ENCODE data around the gene DNAJB11. TPM values are rescaled to one million over a fixed set of nuclear protein-coding genes. Genes with fewer than 3 reads are reported as not detected.
"Not testable (repeated sequence)": the region's sequence is repeated elsewhere in the genome, so short reads cannot be mapped to it uniquely, and the experiment has no call there.

Gene DNAJB11
- total RNA-seq, 1 donor from 2014 or later: 24.0 TPM

DNA sequence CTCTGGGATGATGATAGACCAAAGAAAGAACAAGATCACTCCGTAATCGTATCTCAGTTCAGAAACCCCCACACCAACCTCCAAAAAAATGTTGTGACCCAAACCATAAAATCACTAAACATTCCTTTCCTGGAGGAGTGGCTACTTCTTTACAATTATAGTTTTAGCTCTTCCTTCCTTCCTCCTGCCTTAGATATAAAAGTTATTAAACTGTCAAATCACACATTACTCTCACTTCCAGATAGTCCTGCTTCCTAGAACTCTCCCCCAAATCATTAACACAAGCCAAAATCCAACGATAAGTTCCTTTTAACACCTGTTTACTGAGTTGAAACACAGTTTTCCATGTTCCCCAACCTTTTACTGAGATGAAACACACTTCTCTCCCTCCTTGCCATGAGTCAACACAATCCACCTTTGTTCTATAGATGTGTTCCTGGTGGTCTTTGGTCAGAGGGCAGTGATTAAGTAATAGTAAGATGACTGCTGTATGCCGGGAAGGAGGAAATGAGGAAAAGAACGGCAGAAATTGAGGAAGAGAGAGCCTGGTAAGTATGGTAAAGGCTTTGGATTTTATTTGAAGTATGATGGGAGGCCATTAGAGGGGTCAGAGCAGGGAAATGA is 18.0 kb upstream of the DNAJB11 start:
- ATAC-seq: no peak

- no peak for ATAC-seq
Observed at GRCh38 chr3:186564586-186564985, 5.9 kb upstream of the DNAJB11 start.

GRCh38 chr3:186566772-186567071 is 3.8 kb upstream of the DNAJB11 start:
- no peak for ATAC-seq

DNA sequence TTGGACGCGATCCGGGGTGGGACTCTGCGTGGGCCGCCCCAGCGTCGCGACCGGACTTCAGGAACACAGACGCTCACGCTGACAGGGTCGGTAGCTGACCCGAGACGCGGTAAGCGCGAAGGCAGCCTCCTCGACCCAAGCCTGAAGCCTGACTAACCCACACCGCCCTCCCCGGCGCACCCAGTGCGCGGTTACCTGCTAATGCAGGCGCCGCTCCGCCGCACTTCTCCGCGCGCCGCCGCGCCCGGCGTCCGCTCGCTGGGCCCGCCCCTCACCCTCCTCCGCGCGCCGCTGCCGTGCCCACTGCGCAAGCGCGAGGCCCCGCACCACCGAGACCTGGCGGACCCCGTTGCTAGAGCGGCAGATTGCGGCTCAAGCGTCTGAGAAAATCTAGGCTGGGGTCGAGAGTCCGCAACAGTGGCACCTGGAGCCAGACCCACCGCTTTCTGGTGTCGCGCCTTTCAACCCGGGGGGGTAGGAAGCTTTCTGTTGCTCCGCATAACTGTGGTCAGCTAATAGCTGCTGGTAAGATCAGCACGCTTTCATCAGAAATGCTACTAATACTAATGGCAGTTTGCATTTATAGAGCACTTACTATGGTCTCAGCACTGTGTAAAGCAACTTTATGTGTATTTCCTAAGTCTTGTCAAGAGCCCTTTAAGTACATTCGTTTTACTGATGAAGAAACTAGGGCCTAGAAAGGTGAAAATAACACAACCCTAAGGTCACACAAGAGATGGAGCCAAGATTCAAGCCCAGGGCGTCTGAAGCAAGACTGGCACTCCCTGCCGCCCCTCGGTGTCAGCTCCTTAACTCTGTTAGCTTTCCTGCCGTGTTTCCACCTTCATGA is 3.2 kb upstream of the DNAJB11 start, which contains the start of gene TBCCD1:
TSS of gene TBCCD1 (minus strand) at position 268 of the 850 bp plus-strand sequence. CDS start 3,010 bp downstream, outside the sequence.
- ATAC-seq: peak; percentile 85

GRCh38 chr3:186569361-186569760 is 1.2 kb upstream of the DNAJB11 start:
- not testable (repeated sequence) for ATAC-seq

GRCh38 chr3:186569779-186570095 is 783 bp upstream of the DNAJB11 start:
- no peak for ATAC-seq

DNA sequence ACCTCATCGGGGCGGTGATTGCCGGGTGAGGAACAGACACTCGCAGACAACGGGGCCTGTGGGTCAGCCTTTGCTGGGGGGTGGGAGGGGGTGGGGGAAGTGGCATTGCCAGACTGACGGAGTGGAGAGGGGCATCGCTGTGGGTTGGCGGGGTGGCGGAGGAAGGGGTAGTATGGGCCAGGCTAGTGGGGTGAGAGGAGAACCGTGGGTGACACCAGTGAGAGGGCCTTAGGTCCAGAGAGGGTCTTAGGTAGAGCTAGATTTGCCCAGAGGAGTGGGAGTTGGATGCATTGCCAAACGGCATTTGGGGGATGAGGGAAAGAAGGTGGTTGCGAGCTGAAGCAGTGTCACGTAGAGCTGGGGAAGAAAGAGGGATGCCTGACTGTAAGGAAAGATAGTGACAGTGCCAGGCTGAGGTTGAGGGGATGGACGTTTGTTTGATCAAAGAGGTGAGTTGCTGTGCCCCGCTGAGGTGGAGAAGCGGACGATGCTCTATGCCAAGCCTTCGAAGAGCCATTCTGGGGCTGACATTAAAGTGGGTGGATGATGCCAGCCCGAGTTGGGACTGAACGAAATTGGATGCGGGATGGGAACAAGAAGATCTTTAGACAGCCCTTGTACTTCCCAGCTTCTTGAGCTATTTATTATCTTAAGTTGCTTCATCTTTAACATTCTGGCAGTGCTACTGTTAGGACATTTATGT is 572 bp downstream of the DNAJB11 start:
- no peak for ATAC-seq

DNA sequence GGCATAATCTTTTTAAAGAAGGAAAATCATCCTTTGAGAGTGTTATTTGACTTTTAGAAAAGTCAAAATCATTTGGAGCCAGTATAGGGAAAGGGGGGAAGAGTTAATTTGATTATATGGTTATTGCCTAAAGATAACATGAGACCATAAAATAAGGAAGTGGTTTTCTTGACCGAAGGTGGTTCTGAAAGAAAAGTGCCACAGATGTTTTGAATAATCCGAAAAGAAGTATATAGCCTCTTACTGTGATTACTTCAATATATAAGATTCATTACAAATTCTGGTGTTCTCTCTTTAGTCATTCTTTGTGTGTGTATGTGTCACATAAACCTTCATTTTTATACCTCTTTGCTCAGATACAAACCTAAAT is 1.1 kb downstream of the DNAJB11 start:
- ATAC-seq: no peak

GRCh38 chr3:186577521-186577920 is 7.0 kb downstream of the DNAJB11 start:
- no peak for ATAC-seq

DNA sequence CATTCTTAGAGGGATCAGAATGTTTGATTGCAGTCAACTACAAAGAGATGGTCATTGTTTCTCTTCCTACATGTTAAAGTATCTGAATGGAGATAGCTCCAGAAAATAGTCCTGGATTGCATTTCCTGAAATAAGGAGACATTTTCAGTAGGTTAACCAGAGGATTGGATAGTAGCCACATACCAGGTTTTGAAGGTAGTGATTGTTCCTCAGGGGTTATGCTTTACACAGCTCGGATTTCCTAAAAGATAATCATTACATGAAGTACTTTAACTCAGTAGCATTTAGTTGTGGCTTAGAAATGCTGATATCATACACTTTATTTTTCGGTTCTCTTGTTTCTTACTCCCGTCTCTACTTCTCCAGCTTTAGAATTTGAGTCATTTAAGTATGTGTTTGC is 10.3 kb downstream of the DNAJB11 start:
- ATAC-seq: no peak

- ATAC-seq: no peak
Observed at GRCh38 chr3:186582541-186582940, 12.0 kb downstream of the DNAJB11 start.

- ATAC-seq: no peak
Observed at GRCh38 chr3:186583831-186584230, 13.3 kb downstream of the DNAJB11 start.

- ATAC-seq: not testable (repeated sequence)
Observed at GRCh38 chr3:186586245-186586644, 15.7 kb downstream of the DNAJB11 start.

- no peak for ATAC-seq
Observed at GRCh38 chr3:186587183-186587582, 16.7 kb downstream of the DNAJB11 start.

DNA sequence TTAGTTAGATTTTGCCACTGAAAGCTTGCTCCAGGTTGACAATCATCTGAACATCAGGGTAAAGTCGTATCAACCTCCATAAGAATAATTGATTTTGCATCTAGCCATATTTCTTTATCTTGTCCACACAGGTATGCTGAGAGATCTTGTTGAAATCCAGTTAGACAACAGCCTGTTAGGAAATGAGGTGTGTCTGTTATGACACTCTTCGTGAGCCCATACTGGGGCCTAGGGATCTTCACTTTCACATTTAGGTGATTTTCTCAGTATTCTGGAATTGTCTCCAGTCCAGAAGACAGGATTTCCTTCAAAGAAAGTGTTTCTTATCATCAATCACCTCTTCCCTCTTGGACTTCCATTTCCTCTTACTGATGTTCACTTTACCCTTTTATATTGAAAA is 18.1 kb downstream of the DNAJB11 start:
- peak; percentile 90 for ATAC-seq

DNA sequence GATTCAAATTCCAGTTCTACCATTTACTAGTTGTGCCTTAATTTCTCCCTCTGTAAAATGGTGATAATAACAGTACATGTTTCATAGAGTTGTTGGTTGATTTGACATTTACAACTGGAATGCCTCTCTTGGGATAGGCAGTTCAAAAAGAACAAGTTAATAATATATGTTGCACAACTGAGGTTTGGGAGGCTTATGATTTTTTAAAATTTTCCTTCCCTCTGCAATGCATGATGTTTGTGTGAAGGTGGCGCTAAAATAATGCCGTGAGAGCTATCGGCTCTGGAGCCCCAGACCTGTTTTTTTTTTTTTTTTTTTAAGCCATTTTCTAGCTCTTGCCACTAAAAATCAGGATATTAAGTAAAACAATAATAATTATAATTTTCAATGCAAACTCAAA is 18.6 kb downstream of the DNAJB11 start:
- ATAC-seq: peak; percentile 59

GRCh38 chr3:186589856-186590579 is 19.5 kb downstream of the DNAJB11 start:
- peak; percentile 67 for ATAC-seq

GRCh38 chr3:186590580-186591295 is 20.2 kb downstream of the DNAJB11 start:
- no peak for ATAC-seq

GRCh38 chr3:186592682-186593081 is 22.2 kb downstream of the DNAJB11 start:
- no peak for ATAC-seq

GRCh38 chr3:186593862-186594261 is 23.3 kb downstream of the DNAJB11 start:
- ATAC-seq: no peak

DNA sequence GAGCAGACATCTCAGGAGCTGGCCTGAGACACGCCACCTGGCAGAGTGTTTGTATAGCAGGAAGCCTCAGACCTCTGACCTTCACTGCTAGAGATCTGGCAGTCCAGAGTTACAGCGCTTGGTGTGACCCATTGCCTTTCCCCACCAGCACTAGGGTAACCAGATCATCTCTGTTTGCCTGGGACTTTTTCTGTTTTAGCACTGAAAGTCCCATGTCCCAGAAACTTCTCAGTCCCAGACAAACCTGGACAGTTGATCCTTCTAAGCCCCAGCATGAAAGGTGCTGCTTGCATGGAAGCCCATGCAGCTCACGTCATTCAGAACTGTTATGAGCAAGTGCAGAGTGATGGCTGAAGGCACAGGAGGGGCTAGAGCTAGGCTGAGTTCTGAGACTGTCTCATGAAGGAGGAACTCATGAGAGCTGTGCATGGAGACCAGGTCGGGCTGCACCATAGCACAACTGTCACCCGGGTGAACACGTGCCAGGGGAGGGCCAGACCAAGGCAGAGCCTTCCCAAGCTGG is 24.1 kb downstream of the DNAJB11 start:
- ATAC-seq: no peak

All from esophagus mucosa (tissue), 1 donor.